OCI-LY3 (cell line): Measurements from ENCODE around the gene CHMP5.

Experiments
- CTCF ChIP-seq: fragments of 200-600, 300-600 bp; sonication (generic); IDR thresholded peaks from 2 replicates; pipeline ENCODE4 v1.5.1; 2014; ENCODE audit warnings: antibody characterized with exemption, low read length, low read depth
- EZH2phosphoT487 ChIP-seq: fragments of 200-600 bp; shearing (Covaris generic); IDR thresholded peaks from 2 replicates; pipeline ENCODE4 v1.6.1; 2018; ENCODE audit warnings: antibody characterized with exemption, mixed run types, low read depth

- TF ChIP-seq CTCF (no peak), EZH2phosphoT487 (no peak)
Observed at GRCh38 chr9:33304362-33304761, 39.5 kb downstream of the CHMP5 start.
